HCT116 (cell line): ENCODE measurements around the gene CUEDC1. TPM values are rescaled to one million over a fixed set of nuclear protein-coding genes. Genes with fewer than 3 reads are reported as not detected.

Experiments used
- ATAC-seq: fragments of 200-7000 bp; cut with Tn5 transposase; 2 replicates; pipeline ENCODE4 v1.9.1; 2020; ENCODE audit warnings: mild to moderate bottlenecking, moderate library complexity
- BruUV-seq: library from RNA; stranded (reverse); fragments of 400-500 nt; replicated peaks from 2 replicates; lab custom pipeline; 2021; lab: Mats Ljungman, UMichigan
- CTCF ChIA-PET: fragments of 300-600 bp; sonication (Branson Sonifier 250); formaldehyde crosslinking; loops from one replicate; lab custom pipeline; 2021; ENCODE audit warnings: antibody characterized with exemption; lab: Charles Lee
- POLR2A ChIA-PET: fragments of 300-600, 350-600 bp; sonication (Branson Sonifier 250); formaldehyde crosslinking; loops from one replicate; lab custom pipeline; 2021; ENCODE audit warnings: antibody characterized with exemption; lab: Charles Lee
- RAD21 ChIA-PET, 2 experiments: fragments of 300-600 bp; sonication (Branson Sonifier 250); formaldehyde crosslinking; loops; one replicate each; lab custom pipeline; 2023; ENCODE audit warnings: low total read pairs in 2 of 2; ENCODE audit not compliant: uncharacterized antibody in 2 of 2, unreplicated experiment in 2 of 2, low non-redundant PET in 1 of 2; lab: Charles Lee
- DNase-seq: peaks from one replicate; pipeline ENCODE4 v3.0.0-alpha.2; 2010; ENCODE audit warnings: low read depth, low spot score
- H2AFZ ChIP-seq: fragments of 200-600 bp; shearing (Covaris generic), sonication (generic); 2 replicates; pipeline ENCODE4 v1.6.1; 2017; ENCODE audit warnings: low read depth, mixed run types, mixed read lengths, antibody characterized with exemption, low read length; ENCODE audit not compliant: poor library complexity, severe bottlenecking
- H3K27ac ChIP-seq: 2 replicates; pipeline ENCODE4 v1.5.1; 2012; ENCODE audit warnings: low read depth, low read length
- H3K27me3 ChIP-seq: fragments of 200-600 bp; sonication (generic); 2 replicates; pipeline ENCODE4 v1.6.1; 2016; ENCODE audit warnings: mixed run types, low read length, mixed read lengths; ENCODE audit not compliant: insufficient read depth
- H3K36me3 ChIP-seq, 2 experiments: fragments of 200-500 bp in 1 of 2; fragments of 200-600 bp in 1 of 2; sonication (Bioruptor generic) in 1 of 2; sonication (generic) in 1 of 2; 2 replicates each; pipeline versions ENCODE4 v1.5.1 to v1.6.1; 2014 to 2016; ENCODE audit warnings: low read length in 2 of 2, inconsistent platforms in 1 of 2, mixed read lengths in 1 of 2, mixed run types in 1 of 2; ENCODE audit not compliant: insufficient read depth in 2 of 2, control insufficient read depth in 1 of 2
- H3K4me1 ChIP-seq, 2 experiments: fragments of 200-600 bp in 1 of 2; sonication (generic) in 1 of 2; 2 replicates each; pipeline versions ENCODE4 v1.5.1 to v1.6.1; 2012 to 2017; ENCODE audit warnings: low read length in 2 of 2, inconsistent platforms in 1 of 2, mild to moderate bottlenecking in 1 of 2, mixed read lengths in 1 of 2, mixed run types in 1 of 2, moderate library complexity in 1 of 2; ENCODE audit not compliant: insufficient read depth in 2 of 2, control insufficient read depth in 1 of 2
- H3K4me2 ChIP-seq: fragments of 200-600 bp; sonication (generic); 2 replicates; pipeline ENCODE4 v1.6.1; 2017; ENCODE audit warnings: mixed run types, low read length, mixed read lengths
- H3K4me3 ChIP-seq, 2 experiments: fragments of 200-600 bp in 1 of 2; sonication (generic) in 1 of 2; replicated peaks in 1 of 2; 2 replicates each; pipeline ENCODE4 v1.5.1; 2011 to 2016; ENCODE audit warnings: low read length in 2 of 2, control low read depth in 1 of 2, low read depth in 1 of 2, mild to moderate bottlenecking in 1 of 2, mixed read lengths in 1 of 2, mixed run types in 1 of 2
- H3K79me2 ChIP-seq: fragments of 200-600 bp; sonication (generic); 2 replicates; pipeline ENCODE4 v1.6.1; 2017; ENCODE audit warnings: mild to moderate bottlenecking, mixed run types, low read length, moderate library complexity, mixed read lengths; ENCODE audit not compliant: insufficient read depth
- H3K9ac ChIP-seq: fragments of 200-600 bp; sonication (generic); 2 replicates; pipeline ENCODE4 v1.6.1; 2016; ENCODE audit warnings: low read length, mixed read lengths
- H3K9me2 ChIP-seq: fragments of 200-600 bp; sonication (generic), shearing (Covaris generic); 2 replicates; pipeline ENCODE4 v1.6.1; 2017; ENCODE audit warnings: mixed run types, mild to moderate bottlenecking, moderate library complexity; ENCODE audit not compliant: insufficient read depth
- H3K9me3 ChIP-seq, 2 experiments: fragments of 200-500 bp in 1 of 2; fragments of 200-600 bp in 1 of 2; sonication (Bioruptor generic) in 1 of 2; sonication (generic) in 1 of 2; 2 replicates each; pipeline ENCODE4 v1.6.1; 2014 to 2017; ENCODE audit warnings: low read length in 2 of 2, mixed read lengths in 2 of 2, inconsistent platforms in 1 of 2, low read depth in 1 of 2, mild to moderate bottlenecking in 1 of 2, mixed run types in 1 of 2, moderate library complexity in 1 of 2; ENCODE audit not compliant: control insufficient read depth in 1 of 2, insufficient read depth in 1 of 2
- H4K20me1 ChIP-seq: fragments of 200-600 bp; sonication (generic), shearing (Covaris generic); 2 replicates; pipeline ENCODE4 v1.6.1; 2017; ENCODE audit warnings: mixed run types, mild to moderate bottlenecking, moderate library complexity; ENCODE audit not compliant: insufficient read depth
- CBX3 ChIP-seq: IDR thresholded peaks from 2 replicates; pipeline ENCODE4 v1.6.1; 2012; ENCODE audit warnings: low read depth
- CEBPB ChIP-seq: IDR thresholded peaks from 2 replicates; pipeline ENCODE4 v1.6.1; 2012; ENCODE audit warnings: low read depth
- EGR1 ChIP-seq: IDR thresholded peaks from 2 replicates; pipeline ENCODE4 v1.6.1; 2012; ENCODE audit warnings: low read depth
- ELF1 ChIP-seq: IDR thresholded peaks from 2 replicates; pipeline ENCODE4 v1.6.1; 2012; ENCODE audit warnings: low read depth, borderline replicate concordance
- EZH2 ChIP-seq: fragments of 200-600 bp; sonication (generic); IDR thresholded peaks from 2 replicates; pipeline ENCODE4 v1.6.1; 2017; ENCODE audit warnings: antibody characterized with exemption, mixed run types
- EZH2phosphoT487 ChIP-seq: fragments of 200-600 bp; IDR thresholded peaks from 2 replicates; pipeline ENCODE4 v1.6.1; 2018; ENCODE audit warnings: antibody characterized with exemption, borderline replicate concordance
- FOSL1 ChIP-seq: IDR thresholded peaks from 2 replicates; pipeline ENCODE4 v1.6.1; 2012; ENCODE audit warnings: low read depth
- JUND ChIP-seq: IDR thresholded peaks from 2 replicates; pipeline ENCODE4 v1.6.1; 2012
- POLR2A ChIP-seq: IDR thresholded peaks from 2 replicates; pipeline ENCODE4 v1.7.0; 2011; ENCODE audit warnings: borderline replicate concordance; ENCODE audit not compliant: insufficient read depth, insufficient read length; ENCODE audit errors: extremely low read depth
- POLR2AphosphoS5 ChIP-seq: IDR thresholded peaks from 2 replicates; pipeline ENCODE4 v1.6.1; 2011; ENCODE audit warnings: mild to moderate bottlenecking, low read depth, low read length, moderate library complexity
- RAD21 ChIP-seq: IDR thresholded peaks from 2 replicates; pipeline ENCODE4 v1.6.1; 2012; ENCODE audit warnings: low read depth, mild to moderate bottlenecking
- SIN3A ChIP-seq: IDR thresholded peaks from 2 replicates; pipeline ENCODE4 v1.6.1; 2012; ENCODE audit warnings: low read depth
- SP1 ChIP-seq: IDR thresholded peaks from 2 replicates; pipeline ENCODE4 v1.6.1; 2012; ENCODE audit warnings: low read depth
- TCF7L2 ChIP-seq: IDR thresholded peaks from 2 replicates; pipeline ENCODE4 v1.7.0; 2011; ENCODE audit warnings: borderline replicate concordance, inconsistent platforms; ENCODE audit not compliant: insufficient read depth, insufficient read length; ENCODE audit errors: extremely low read depth
- YY1 ChIP-seq: IDR thresholded peaks from 2 replicates; pipeline ENCODE4 v1.6.1; 2011; ENCODE audit warnings: low read length, low read depth, moderate library complexity, mild to moderate bottlenecking; ENCODE audit not compliant: insufficient replicate concordance; ENCODE audit errors: extremely low read depth
- ZFX ChIP-seq: fragments of 450-650 bp; IDR thresholded peaks from 2 replicates; pipeline ENCODE4 v1.6.1; 2017
- ZNF274 ChIP-seq: fragments of 200-500 bp; sonication (Bioruptor generic); IDR thresholded peaks from 2 replicates; pipeline ENCODE4 v1.6.1; 2014; ENCODE audit warnings: mild to moderate bottlenecking, low read depth, low read length, inconsistent platforms
- intact Hi-C: fragments of 100-400 bp; cut with micrococcal nuclease; formaldehyde crosslinking; loops from 2 replicates; pipeline ENCODE4 v1.10.0; 2022
- total RNA-seq: library from RNA; stranded (reverse); gene quantifications from one replicate; pipeline ENCODE4 v1.2.1, GENCODE V29; 2021; ENCODE audit not compliant: unreplicated experiment
- TF ChIP-seq, protein P1 (sequence below), 3 experiments: fragments of 200-600 bp in 1 of 3; sonication (generic) in 1 of 3; IDR thresholded peaks in 2 of 3; conservative IDR thresholded peaks in 1 of 3; 2 replicates each; pipeline ENCODE4 v1.5.1; 2012 to 2017; ENCODE audit warnings: low read depth in 2 of 3, low read length in 2 of 3, antibody characterized with exemption in 1 of 3, borderline replicate concordance in 1 of 3, control low read depth in 1 of 3, mild to moderate bottlenecking in 1 of 3, mixed read lengths in 1 of 3, mixed run types in 1 of 3, moderate library complexity in 1 of 3; ENCODE audit not compliant: insufficient read depth in 1 of 3
- TF ChIP-seq, protein P2 (sequence below): IDR thresholded peaks from 2 replicates; pipeline ENCODE4 v1.6.1; 2011; ENCODE audit warnings: mild to moderate bottlenecking, low read length, moderate library complexity; ENCODE audit not compliant: insufficient replicate concordance; ENCODE audit errors: extremely low read depth
- TF ChIP-seq, protein P3 (sequence below): IDR thresholded peaks from 2 replicates; pipeline ENCODE4 v1.6.1; 2012
- TF ChIP-seq, protein P4 (sequence below): IDR thresholded peaks from 2 replicates; pipeline ENCODE4 v1.6.1; 2012

Gene CUEDC1
- total RNA-seq, 1 experiment from 2014 or later = 60.2 TPM

DNA sequence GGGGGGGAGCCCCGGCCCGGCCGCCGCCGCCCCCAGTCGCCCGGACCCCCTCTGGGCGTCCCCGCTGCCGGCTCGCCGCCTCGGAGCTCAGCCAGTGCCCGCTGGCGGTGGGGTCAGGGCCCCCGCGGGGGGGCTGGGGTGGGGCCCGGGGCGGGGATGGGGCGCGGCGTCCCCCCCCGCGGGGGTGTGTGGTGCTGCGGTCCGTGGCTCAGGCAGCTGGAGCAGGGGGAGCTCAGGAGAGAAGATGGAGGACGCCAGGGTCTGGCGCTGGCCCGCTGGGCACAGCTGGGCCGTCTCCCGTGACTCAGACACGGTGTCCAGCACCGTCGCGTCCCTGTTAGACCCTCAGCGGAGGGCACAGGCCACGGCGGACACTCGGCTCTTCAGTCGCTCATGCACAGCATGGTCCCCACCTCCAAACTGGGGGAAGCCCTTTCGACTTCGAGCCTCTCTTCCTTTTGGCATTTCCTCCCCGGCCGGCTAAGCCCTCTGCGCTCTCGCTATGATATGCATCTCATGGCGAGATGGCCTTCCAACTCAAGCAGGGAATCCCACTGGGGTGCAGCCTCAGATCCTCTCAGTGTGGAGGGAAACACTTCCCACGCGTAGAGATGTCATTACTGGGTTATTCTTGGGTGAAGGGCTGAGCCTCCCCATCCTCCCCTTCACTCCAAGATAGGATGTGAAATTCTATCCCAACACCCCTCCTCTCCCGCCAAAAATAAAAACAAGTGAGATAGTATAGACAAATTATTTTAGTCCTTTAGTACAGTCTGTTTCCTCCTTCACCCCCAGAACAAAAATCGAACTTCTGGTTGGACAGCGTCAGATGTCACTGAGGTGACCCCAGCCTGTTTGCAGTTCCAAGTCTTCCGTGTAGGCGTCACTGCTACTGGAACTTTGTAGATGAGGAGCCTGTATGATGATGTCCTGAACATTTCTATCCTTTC is 33.4 kb upstream of the CUEDC1 start:
- intact Hi-C loops = loop anchor here (5.0 kb wide), 1 partner anchor 111 kb away; no protein-coding TSS in a partner anchor
- Histone ChIP-seq H3K9me3 (no peaks in the 10 kb centered on the region), H3K79me2 (peaks cover 58% of the 10 kb centered on the region), H3K27ac (peak overlapping the region; percentile 96), H3K9me2 (no peaks in the 10 kb centered on the region), H3K27me3 (no peaks in the 10 kb centered on the region), H4K20me1 (peaks cover 4% of the 10 kb centered on the region; the same call in 1 of the 2 replicates), H2AFZ (no peak overlapping the region), H3K4me3 (peak overlapping the region; percentile 67 to 73), H3K9ac (peak overlapping the region; percentile 76), H3K4me2 (peak overlapping the region; percentile 89), H3K36me3 (peaks cover 0 to 27% of the 10 kb centered on the region in 2 experiments; a peak in 2 of 4 replicates), H3K4me1 (peaks cover 64 to 78% of the 10 kb centered on the region in 2 experiments)
- ChIA-PET CTCF (interaction anchor here (0.6 to 15.4 kb wide), 5 partner anchors 9 to 154 kb away, joined by 3 to 288 read pairs (median 4); no protein-coding TSS in a partner anchor), RAD21 (interaction anchor here (0.6 to 1.5 kb wide), 6 partner anchors 11 to 127 kb away, joined by 3 to 5 read pairs (median 3); no protein-coding TSS in a partner anchor), POLR2A (interaction anchor here (0.6 to 4.4 kb wide), 9 partner anchors 12 to 141 kb away, joined by 3 to 30 read pairs (median 5); partner anchors contain the start of gene SRSF1)
- peak; percentile 70 for ATAC-seq
- BruUV-seq = no TSS peak
- peak; percentile 64 for DNase-seq
- peak; percentile 87 for TF ChIP-seq POLR2AphosphoS5
- TF ChIP-seq POLR2A = no peak
- TF ChIP-seq, protein P1, sequence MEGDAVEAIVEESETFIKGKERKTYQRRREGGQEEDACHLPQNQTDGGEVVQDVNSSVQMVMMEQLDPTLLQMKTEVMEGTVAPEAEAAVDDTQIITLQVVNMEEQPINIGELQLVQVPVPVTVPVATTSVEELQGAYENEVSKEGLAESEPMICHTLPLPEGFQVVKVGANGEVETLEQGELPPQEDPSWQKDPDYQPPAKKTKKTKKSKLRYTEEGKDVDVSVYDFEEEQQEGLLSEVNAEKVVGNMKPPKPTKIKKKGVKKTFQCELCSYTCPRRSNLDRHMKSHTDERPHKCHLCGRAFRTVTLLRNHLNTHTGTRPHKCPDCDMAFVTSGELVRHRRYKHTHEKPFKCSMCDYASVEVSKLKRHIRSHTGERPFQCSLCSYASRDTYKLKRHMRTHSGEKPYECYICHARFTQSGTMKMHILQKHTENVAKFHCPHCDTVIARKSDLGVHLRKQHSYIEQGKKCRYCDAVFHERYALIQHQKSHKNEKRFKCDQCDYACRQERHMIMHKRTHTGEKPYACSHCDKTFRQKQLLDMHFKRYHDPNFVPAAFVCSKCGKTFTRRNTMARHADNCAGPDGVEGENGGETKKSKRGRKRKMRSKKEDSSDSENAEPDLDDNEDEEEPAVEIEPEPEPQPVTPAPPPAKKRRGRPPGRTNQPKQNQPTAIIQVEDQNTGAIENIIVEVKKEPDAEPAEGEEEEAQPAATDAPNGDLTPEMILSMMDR (IDR thresholded peaks at IDR 0.05 in 2 of 3, conservative IDR thresholded peaks at IDR 0.05 in 1 of 3; ENCODE audit: borderline replicate concordance in 1 of 3, insufficient read depth in 1 of 3, low read depth in 2 of 3, low read length in 2 of 3) = peak in 2 of 3 experiments; percentile 17 to 25; a peak in 2 of 6 replicates
- no peak for TF ChIP-seq YY1
- TF ChIP-seq CBX3 = no peak; the same call in 1 of the 2 replicates
- TF ChIP-seq, protein P2, sequence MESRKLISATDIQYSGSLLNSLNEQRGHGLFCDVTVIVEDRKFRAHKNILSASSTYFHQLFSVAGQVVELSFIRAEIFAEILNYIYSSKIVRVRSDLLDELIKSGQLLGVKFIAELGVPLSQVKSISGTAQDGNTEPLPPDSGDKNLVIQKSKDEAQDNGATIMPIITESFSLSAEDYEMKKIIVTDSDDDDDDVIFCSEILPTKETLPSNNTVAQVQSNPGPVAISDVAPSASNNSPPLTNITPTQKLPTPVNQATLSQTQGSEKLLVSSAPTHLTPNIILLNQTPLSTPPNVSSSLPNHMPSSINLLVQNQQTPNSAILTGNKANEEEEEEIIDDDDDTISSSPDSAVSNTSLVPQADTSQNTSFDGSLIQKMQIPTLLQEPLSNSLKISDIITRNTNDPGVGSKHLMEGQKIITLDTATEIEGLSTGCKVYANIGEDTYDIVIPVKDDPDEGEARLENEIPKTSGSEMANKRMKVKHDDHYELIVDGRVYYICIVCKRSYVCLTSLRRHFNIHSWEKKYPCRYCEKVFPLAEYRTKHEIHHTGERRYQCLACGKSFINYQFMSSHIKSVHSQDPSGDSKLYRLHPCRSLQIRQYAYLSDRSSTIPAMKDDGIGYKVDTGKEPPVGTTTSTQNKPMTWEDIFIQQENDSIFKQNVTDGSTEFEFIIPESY = peak; percentile 62
- no peak for TF ChIP-seq ZFX
- no peak for TF ChIP-seq ELF1
- no peak for TF ChIP-seq ZNF274
- TF ChIP-seq SIN3A = peak; percentile 67
- no peak for TF ChIP-seq EZH2phosphoT487
- no peak; the same call in 1 of the 2 replicates for TF ChIP-seq EGR1
- peak; percentile 28; the same call in 1 of the 2 replicates for TF ChIP-seq SP1
- TF ChIP-seq, protein P3, sequence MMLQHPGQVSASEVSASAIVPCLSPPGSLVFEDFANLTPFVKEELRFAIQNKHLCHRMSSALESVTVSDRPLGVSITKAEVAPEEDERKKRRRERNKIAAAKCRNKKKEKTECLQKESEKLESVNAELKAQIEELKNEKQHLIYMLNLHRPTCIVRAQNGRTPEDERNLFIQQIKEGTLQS = no peak
- TF ChIP-seq, protein P4, sequence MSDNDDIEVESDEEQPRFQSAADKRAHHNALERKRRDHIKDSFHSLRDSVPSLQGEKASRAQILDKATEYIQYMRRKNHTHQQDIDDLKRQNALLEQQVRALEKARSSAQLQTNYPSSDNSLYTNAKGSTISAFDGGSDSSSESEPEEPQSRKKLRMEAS = peak; percentile 30; the same call in 1 of the 2 replicates
- TF ChIP-seq FOSL1 = no peak
- peak; percentile 50; the same call in 1 of the 2 replicates for TF ChIP-seq JUND
- TF ChIP-seq RAD21 = peak; percentile 21; the same call in 1 of the 2 replicates
- TF ChIP-seq EZH2 = no peak
- TF ChIP-seq CEBPB = no peak
- TF ChIP-seq TCF7L2 = no peak
